ENCODE results near the gene FAT1.
A peak's percentile ranks its signal among the peaks of the same experiment; 100 is the strongest.

Gene FAT1

DNA sequence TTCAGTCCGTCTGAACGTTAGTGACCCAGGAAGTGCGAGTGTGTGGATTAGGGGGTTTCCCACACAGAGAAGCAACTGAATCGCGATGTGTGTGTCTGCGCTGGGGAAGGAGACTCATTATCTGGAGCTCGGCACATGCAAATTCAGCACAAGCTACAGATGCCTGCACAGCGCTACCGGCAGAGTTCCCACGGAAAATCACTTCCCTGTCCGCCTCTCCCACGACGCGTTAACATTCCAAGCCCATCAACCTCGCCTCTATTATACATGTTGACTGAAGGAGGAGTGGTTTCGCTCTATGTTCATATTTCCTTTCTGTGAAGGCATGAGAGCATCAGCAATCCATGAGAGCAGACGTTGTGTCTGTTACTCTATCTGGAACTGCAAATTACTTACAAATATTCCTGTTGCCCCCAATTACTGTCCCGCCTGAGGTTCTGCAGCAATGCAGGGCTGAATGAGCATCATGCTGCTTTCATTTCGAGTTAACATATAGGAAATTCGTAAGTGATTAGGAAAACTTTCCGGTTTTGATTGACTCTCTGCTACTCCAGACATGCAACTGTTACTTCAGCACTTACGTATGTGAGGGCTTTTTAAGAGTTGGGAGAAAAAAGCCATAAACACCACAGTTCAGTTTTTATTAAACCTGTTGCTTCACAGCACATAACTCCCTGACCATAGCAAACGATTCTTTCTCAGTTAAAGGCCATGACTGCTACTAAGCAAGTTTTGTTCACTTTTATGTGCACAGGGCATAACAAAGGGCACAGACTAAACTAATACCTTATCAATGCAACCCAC lies 153.3 kb downstream of the FAT1 start:
- H3K9me3 ChIP-seq (ENCODE audit: insufficient read depth, low read depth, low read length), result no peaks in the 10 kb centered on the region
- H3K9ac ChIP-seq (ENCODE audit: low read depth, low read length), result no peak overlapping the region
- H3K27me3 ChIP-seq (ENCODE audit: insufficient read depth, low read length), result no peaks in the 10 kb centered on the region
- H3K36me3 ChIP-seq (ENCODE audit: insufficient read depth, low read depth, low read length), result no peaks in the 10 kb centered on the region
- no peaks in the 10 kb centered on the region for H3K4me1 ChIP-seq (ENCODE audit: insufficient read depth, low read length)
- no peak overlapping the region for H3K4me3 ChIP-seq (ENCODE audit: low read length)
- H3K27ac ChIP-seq (ENCODE audit: low read length), result no peak overlapping the region

DNA sequence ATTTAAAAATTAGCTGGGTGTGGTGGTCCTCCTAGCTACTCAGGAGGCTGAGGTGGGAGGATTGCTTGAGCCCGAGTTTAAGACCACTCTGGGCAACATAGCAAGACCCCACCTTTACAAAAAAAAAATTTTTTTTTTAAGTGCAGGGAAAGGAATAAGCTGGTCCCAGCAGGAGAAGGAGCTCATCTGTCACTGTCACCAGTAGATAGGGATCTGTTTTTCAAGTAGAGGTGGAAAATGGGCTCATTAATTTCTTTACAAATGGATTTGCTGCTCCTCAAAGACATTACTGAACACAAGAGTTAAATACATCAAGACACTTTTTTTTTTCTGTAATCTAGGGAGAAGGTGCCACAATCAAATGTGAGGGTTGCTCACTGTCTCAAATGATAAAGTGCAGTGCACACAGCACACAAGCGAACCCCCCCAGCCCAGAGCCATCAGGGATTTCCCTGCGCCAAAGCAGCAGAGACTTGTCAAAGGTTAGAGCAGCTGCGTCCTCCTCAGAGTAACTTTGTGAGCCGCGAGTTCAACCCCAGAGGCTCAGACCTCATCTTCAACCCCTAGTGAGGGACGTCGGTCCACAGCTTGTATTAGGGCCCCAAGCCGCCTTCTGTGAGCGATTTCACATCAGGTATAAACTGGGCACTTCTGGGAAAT lies 154.0 kb downstream of the FAT1 start:
- Histone ChIP-seq H3K27ac (ENCODE audit: low read length) (no peak overlapping the region), H3K4me3 (ENCODE audit: low read length) (no peak overlapping the region), H3K9ac (ENCODE audit: low read depth, low read length) (no peak overlapping the region), H3K4me1 (ENCODE audit: insufficient read depth, low read length) (no peaks in the 10 kb centered on the region), H3K36me3 (ENCODE audit: insufficient read depth, low read depth, low read length) (no peaks in the 10 kb centered on the region), H3K27me3 (ENCODE audit: insufficient read depth, low read length) (no peaks in the 10 kb centered on the region), H3K9me3 (ENCODE audit: insufficient read depth, low read depth, low read length) (no peaks in the 10 kb centered on the region)

GRCh38 chr4:186566068-186566467 lies 157.6 kb downstream of the FAT1 start:
- no peak overlapping the region for H3K4me3 ChIP-seq (ENCODE audit: low read length)
- H3K4me1 ChIP-seq (ENCODE audit: insufficient read depth, low read length), result no peaks in the 10 kb centered on the region
- no peaks in the 10 kb centered on the region for H3K27me3 ChIP-seq (ENCODE audit: insufficient read depth, low read length)
- no peaks in the 10 kb centered on the region for H3K36me3 ChIP-seq (ENCODE audit: insufficient read depth, low read depth, low read length)
- H3K27ac ChIP-seq (ENCODE audit: low read length), result no peak overlapping the region
- H3K9ac ChIP-seq (ENCODE audit: low read depth, low read length), result no peak overlapping the region
- H3K9me3 ChIP-seq (ENCODE audit: insufficient read depth, low read depth, low read length), result no peaks in the 10 kb centered on the region

DNA sequence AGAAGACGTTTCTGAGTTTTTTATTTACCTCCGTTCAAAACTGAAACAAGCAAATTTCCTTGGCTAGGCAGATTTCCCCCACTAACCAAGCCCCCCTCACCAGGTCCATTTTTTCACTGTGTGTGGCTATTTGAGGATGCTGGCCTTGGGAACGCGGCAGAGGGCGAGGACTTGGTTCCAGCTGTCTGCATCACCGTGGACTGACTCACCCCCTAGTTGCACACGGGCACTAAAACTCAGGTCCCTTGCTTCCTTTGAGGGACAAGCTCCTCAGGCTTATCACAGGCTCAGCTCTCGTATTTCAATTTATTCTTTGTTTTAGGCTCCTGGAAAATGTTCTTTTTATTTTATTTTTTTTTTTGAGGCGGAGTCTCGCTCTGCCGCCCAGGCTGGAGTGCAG lies 159.9 kb downstream of the FAT1 start:
- no peak overlapping the region for H3K4me3 ChIP-seq (ENCODE audit: low read length)
- H3K36me3 ChIP-seq (ENCODE audit: insufficient read depth, low read depth, low read length), result no peaks in the 10 kb centered on the region
- H3K27ac ChIP-seq (ENCODE audit: low read length), result no peak overlapping the region
- H3K9me3 ChIP-seq (ENCODE audit: insufficient read depth, low read depth, low read length), result no peaks in the 10 kb centered on the region
- no peaks in the 10 kb centered on the region for H3K27me3 ChIP-seq (ENCODE audit: insufficient read depth, low read length)
- no peaks in the 10 kb centered on the region for H3K4me1 ChIP-seq (ENCODE audit: insufficient read depth, low read length)
- no peak overlapping the region for H3K9ac ChIP-seq (ENCODE audit: low read depth, low read length)

GRCh38 chr4:186561748-186562147 lies 161.9 kb downstream of the FAT1 start:
- Histone ChIP-seq H3K27ac (ENCODE audit: low read length) (no peak overlapping the region), H3K4me3 (ENCODE audit: low read length) (no peak overlapping the region), H3K27me3 (ENCODE audit: insufficient read depth, low read length) (no peaks in the 10 kb centered on the region), H3K9ac (ENCODE audit: low read depth, low read length) (no peak overlapping the region), H3K36me3 (ENCODE audit: insufficient read depth, low read depth, low read length) (no peaks in the 10 kb centered on the region), H3K9me3 (ENCODE audit: insufficient read depth, low read depth, low read length) (no peaks in the 10 kb centered on the region), H3K4me1 (ENCODE audit: insufficient read depth, low read length) (no peaks in the 10 kb centered on the region)

- H3K9ac ChIP-seq (ENCODE audit: low read depth, low read length), result no peak overlapping the region
- no peaks in the 10 kb centered on the region for H3K9me3 ChIP-seq (ENCODE audit: insufficient read depth, low read depth, low read length)
- H3K4me1 ChIP-seq (ENCODE audit: insufficient read depth, low read length), result no peaks in the 10 kb centered on the region
- H3K4me3 ChIP-seq (ENCODE audit: low read length), result no peak overlapping the region
- peaks cover 4% of the 10 kb centered on the region for H3K27me3 ChIP-seq (ENCODE audit: insufficient read depth, low read length)
- H3K36me3 ChIP-seq (ENCODE audit: insufficient read depth, low read depth, low read length), result no peaks in the 10 kb centered on the region
- no peak overlapping the region for H3K27ac ChIP-seq (ENCODE audit: low read length)
Measured at GRCh38 chr4:186560647-186561046, 163.0 kb downstream of the FAT1 start.

GRCh38 chr4:186557486-186557885 lies 166.2 kb downstream of the FAT1 start:
- peaks cover 22% of the 10 kb centered on the region for H3K27me3 ChIP-seq (ENCODE audit: insufficient read depth, low read length)

GRCh38 chr4:186557061-186557460 lies 166.6 kb downstream of the FAT1 start:
- Histone ChIP-seq H3K4me3 (ENCODE audit: low read length) (no peak overlapping the region), H3K36me3 (ENCODE audit: insufficient read depth, low read depth, low read length) (no peaks in the 10 kb centered on the region), H3K27me3 (ENCODE audit: insufficient read depth, low read length) (peaks cover 22% of the 10 kb centered on the region), H3K9ac (ENCODE audit: low read depth, low read length) (no peak overlapping the region), H3K27ac (ENCODE audit: low read length) (no peak overlapping the region), H3K9me3 (ENCODE audit: insufficient read depth, low read depth, low read length) (no peaks in the 10 kb centered on the region), H3K4me1 (ENCODE audit: insufficient read depth, low read length) (no peaks in the 10 kb centered on the region)

More at GRCh38 chr4:186557486-186557885, 166.2 kb downstream of the FAT1 start:
- Histone ChIP-seq H3K27ac (ENCODE audit: low read length) (no peak overlapping the region), H3K9ac (ENCODE audit: low read depth, low read length) (no peak overlapping the region), H3K36me3 (ENCODE audit: insufficient read depth, low read depth, low read length) (no peaks in the 10 kb centered on the region), H3K4me1 (ENCODE audit: insufficient read depth, low read length) (no peaks in the 10 kb centered on the region), H3K9me3 (ENCODE audit: insufficient read depth, low read depth, low read length) (no peaks in the 10 kb centered on the region), H3K4me3 (ENCODE audit: low read length) (no peak overlapping the region)

DNA sequence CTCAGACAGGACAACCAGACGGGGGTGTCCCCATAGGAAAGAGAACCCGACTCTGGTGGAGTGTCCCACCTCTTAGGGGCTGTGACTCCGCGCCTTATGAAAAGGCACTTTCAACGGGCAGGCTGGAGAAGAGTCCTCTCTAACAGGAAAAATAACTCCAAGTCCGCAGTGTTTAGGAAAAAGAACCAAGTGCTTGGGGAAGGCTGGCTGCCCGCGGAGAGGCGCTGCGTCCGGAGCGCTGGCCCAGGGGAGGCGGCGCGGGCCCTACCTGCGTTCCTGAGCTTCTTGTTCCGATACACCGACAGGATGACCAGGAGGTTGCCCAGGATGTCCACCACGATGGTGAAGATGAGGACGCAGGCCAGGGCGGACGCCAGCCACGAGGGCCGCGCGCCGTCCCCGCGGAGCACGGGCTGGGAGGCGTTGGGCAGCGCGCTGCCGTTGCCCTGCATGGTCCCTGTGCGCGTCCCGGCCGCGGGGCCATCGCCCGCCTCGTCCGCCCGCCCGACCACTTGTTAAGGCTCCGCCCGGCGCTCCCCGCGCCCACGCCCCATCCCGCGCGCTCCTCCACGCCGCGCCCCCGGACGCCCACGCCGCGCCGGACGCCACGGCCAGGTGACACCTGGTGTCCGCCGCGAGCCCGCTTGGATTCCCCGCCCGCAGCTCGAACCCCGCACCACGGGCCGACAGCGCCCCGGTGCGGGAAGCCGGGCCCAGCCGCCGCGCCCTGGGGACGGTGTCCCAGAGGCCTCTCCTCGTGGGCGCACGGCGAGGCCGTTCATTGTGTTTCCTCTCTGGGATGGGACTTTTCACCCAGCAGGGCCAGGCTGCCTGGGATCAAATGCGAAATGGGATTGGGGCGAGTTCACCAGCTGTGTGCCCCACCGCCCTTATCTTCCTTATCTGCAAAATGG lies 168.5 kb downstream of the FAT1 start, which contains the start of gene MTNR1A:
MTNR1A (minus strand) TSS at position 654 of the 914 bp plus-strand sequence; CDS start at position 452, 202 bp downstream.
- Histone ChIP-seq H3K36me3 (ENCODE audit: insufficient read depth, low read depth, low read length) (no peaks in the 10 kb centered on the region), H3K27ac (ENCODE audit: low read length) (no peak within 1 kb of the TSS), H3K9ac (ENCODE audit: low read depth, low read length) (peak within 1 kb of the TSS; percentile 58; the same call in 1 of the 2 replicates), H3K4me1 (ENCODE audit: insufficient read depth, low read length) (no peaks in the 10 kb centered on the region), H3K4me3 (ENCODE audit: low read length) (peak within 1 kb of the TSS; percentile 83), H3K27me3 (ENCODE audit: insufficient read depth, low read length) (peaks cover 22% of the 10 kb centered on the region), H3K9me3 (ENCODE audit: insufficient read depth, low read depth, low read length) (no peaks in the 10 kb centered on the region)

DNA sequence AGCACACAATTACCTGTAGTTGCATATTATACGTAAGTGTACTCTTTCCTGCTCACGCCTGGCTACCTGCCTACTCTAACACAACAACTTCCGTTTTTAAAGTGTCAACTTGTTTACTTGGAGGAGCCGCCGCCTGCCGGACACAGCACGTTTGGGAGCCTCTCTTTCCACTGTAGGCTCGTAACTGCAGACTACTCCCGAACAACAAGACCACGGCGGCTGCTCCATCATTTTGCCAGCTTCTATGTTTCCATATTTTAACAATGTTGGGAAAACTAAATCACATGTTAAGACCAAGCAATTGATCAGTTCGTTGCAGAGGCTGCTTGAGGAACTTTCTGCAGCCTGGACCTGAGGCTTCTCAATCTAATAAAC lies 169.1 kb downstream of the FAT1 start:
- Histone ChIP-seq H3K4me3 (ENCODE audit: low read length) (peak overlapping the region; percentile 83), H3K9me3 (ENCODE audit: insufficient read depth, low read depth, low read length) (no peaks in the 10 kb centered on the region), H3K9ac (ENCODE audit: low read depth, low read length) (peak overlapping the region; percentile 58; the same call in 1 of the 2 replicates), H3K4me1 (ENCODE audit: insufficient read depth, low read length) (no peaks in the 10 kb centered on the region), H3K27ac (ENCODE audit: low read length) (no peak overlapping the region), H3K27me3 (ENCODE audit: insufficient read depth, low read length) (peaks cover 22% of the 10 kb centered on the region), H3K36me3 (ENCODE audit: insufficient read depth, low read depth, low read length) (no peaks in the 10 kb centered on the region)

- Histone ChIP-seq H3K36me3 (ENCODE audit: insufficient read depth, low read depth, low read length) (no peaks in the 10 kb centered on the region), H3K9me3 (ENCODE audit: insufficient read depth, low read depth, low read length) (no peaks in the 10 kb centered on the region), H3K27me3 (ENCODE audit: insufficient read depth, low read length) (peaks cover 22% of the 10 kb centered on the region), H3K4me1 (ENCODE audit: insufficient read depth, low read length) (no peaks in the 10 kb centered on the region), H3K4me3 (ENCODE audit: low read length) (0 out of 2 replicates have a peak overlapping the region, but pooled peaks have one; percentile 83), H3K27ac (ENCODE audit: low read length) (no peak overlapping the region), H3K9ac (ENCODE audit: low read depth, low read length) (no peak overlapping the region)
Measured at GRCh38 chr4:186553717-186554116, 169.9 kb downstream of the FAT1 start.

All from iPS-20b (cell line).